HL-60 (cell line): Measurements from ENCODE around the gene COMMD2.

ENCODE experiments used
- CTCF ChIP-seq: IDR thresholded peaks from one replicate; pipeline ENCODE4 v1.5.1; 2011; ENCODE audit warnings: low read length, control low read depth, inconsistent platforms; ENCODE audit not compliant: insufficient read depth
- GABPA ChIP-seq: IDR thresholded peaks from 2 replicates; pipeline ENCODE4 v1.6.1; 2012; ENCODE audit warnings: low read depth
- POLR2AphosphoS5 ChIP-seq: IDR thresholded peaks from 2 replicates; pipeline ENCODE4 v1.6.1; 2012; ENCODE audit warnings: low read depth
- REST ChIP-seq: IDR thresholded peaks from 2 replicates; pipeline ENCODE4 v1.6.1; 2012; ENCODE audit warnings: low read depth; ENCODE audit not compliant: insufficient replicate concordance
- SPI1 ChIP-seq: IDR thresholded peaks from 2 replicates; pipeline ENCODE4 v1.6.1; 2012; ENCODE audit warnings: low read depth, mild to moderate bottlenecking, borderline replicate concordance

DNA sequence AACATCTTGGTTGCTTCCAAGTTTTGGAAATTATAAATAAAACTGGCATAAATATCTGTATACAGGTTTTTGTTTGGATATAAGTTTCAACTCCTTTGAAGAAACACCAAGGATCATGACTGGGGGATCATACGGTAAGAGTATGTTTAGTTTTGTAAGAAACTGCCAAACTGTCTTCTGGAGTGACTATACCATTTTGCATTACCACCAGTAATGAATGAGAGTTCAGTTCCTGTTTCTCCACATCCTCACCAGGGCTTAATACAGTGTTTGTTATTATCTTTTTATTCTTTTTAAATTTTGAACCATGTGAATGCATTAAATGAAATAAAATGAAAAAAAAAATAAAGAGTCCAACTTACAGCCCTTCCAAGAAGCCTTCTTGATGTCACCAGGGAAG, 43.7 kb upstream of the COMMD2 start:
- no peak for TF ChIP-seq CTCF
- no peak for TF ChIP-seq POLR2AphosphoS5
- TF ChIP-seq REST, result no peak
- TF ChIP-seq SPI1, result peak; percentile 84
- no peak for TF ChIP-seq GABPA
